Lung (tissue), 12 donors: ENCODE data around the gene CCNT2. TPM values are rescaled to one million over a fixed set of nuclear protein-coding genes. Genes with fewer than 3 reads are reported as not detected.
"Not testable (repeated sequence)": the region's sequence is repeated elsewhere in the genome, so short reads cannot be mapped to it uniquely, and the experiment has no call there.

ENCODE experiments used
- ATAC-seq: fragments of 200-7000 bp; cut with Tn5 transposase; one replicate; pipeline ENCODE4 v1.9.1; 2020; ENCODE audit warnings: moderate number of reproducible peaks; ENCODE audit not compliant: insufficient read depth, low FRiP score
- DNase-seq, 3 donors: peaks; one replicate each; pipeline ENCODE4 v3.0.0-alpha.2; 2013 to 2017
- H3K27ac ChIP-seq, 2 donors: one replicate each; pipeline ENCODE4 v1.5.1; 2013; ENCODE audit warnings: mild to moderate bottlenecking in 2 of 2, moderate library complexity in 2 of 2, control low read depth in 1 of 2, inconsistent platforms in 1 of 2, low read depth in 1 of 2, low read length in 1 of 2
- H3K27me3 ChIP-seq, 3 donors: one replicate each; pipeline ENCODE4 v1.5.1; 2013; ENCODE audit warnings: low read length in 2 of 3; ENCODE audit not compliant: control insufficient read depth in 3 of 3, insufficient read depth in 3 of 3
- H3K36me3 ChIP-seq, 4 donors: one replicate each; pipeline ENCODE4 v1.5.1; 2013; ENCODE audit warnings: low read length in 4 of 4, mild to moderate bottlenecking in 1 of 4, moderate library complexity in 1 of 4; ENCODE audit not compliant: control insufficient read depth in 4 of 4, insufficient read depth in 4 of 4
- H3K4me1 ChIP-seq, 5 donors: one replicate each; pipeline ENCODE4 v1.5.1; 2013; ENCODE audit warnings: low read length in 5 of 5, mild to moderate bottlenecking in 2 of 5, moderate library complexity in 1 of 5; ENCODE audit not compliant: control insufficient read depth in 5 of 5, insufficient read depth in 5 of 5
- H3K4me3 ChIP-seq: one replicate; pipeline ENCODE4 v1.5.1; 2013; ENCODE audit warnings: mild to moderate bottlenecking, control low read depth, moderate library complexity
- H3K9ac ChIP-seq, 2 donors: one replicate each; pipeline ENCODE4 v1.5.1; 2013; ENCODE audit warnings: low read length in 2 of 2, control low read depth in 1 of 2; ENCODE audit not compliant: insufficient read depth in 1 of 2
- H3K9me3 ChIP-seq, 4 donors: one replicate each; pipeline ENCODE4 v1.5.1; 2013; ENCODE audit warnings: low read length in 3 of 4, mild to moderate bottlenecking in 1 of 4, moderate library complexity in 1 of 4; ENCODE audit not compliant: control insufficient read depth in 4 of 4, insufficient read depth in 3 of 4
- CTCF ChIP-seq: IDR thresholded peaks from 2 replicates; pipeline ENCODE4 v1.5.1; 2012; ENCODE audit warnings: mild to moderate bottlenecking; ENCODE audit errors: control extremely low read depth, extremely low read depth
- WGBS, 2 donors: extraction: QIAGEN DNeasy Blood & Tissue Kit; methylation state at CpG; one replicate each; pipeline ENCODE4 v1.1.7; 2013; 5-methylcytosine and 5-hydroxymethylcytosine counted together
- polyA plus RNA-seq, 2 donors: library from polyadenylated mRNA; stranded (reverse); fragments of 200-250 nt; gene quantifications; one replicate each; pipeline ENCODE4 v1.2.1, GENCODE V29; 2013
- total RNA-seq, 2 donors: library from RNA; depleted of rRNA in 1 of 2; stranded (reverse); fragments of >200 nt in 1 of 2; gene quantifications; one replicate each; pipeline ENCODE4 v1.2.1, GENCODE V29; 2014 to 2021
- donor health status: control.
- donor health status: control.
- donor health status: Bipolar disorder and iron deficiency.
- donor health status: healthy.
- donor health status: DM: yes; HTN: yes; CAD: no.

Gene CCNT2
- total and polyA plus RNA-seq, 4 donors, result 10.9 to 83.9 (median 24.8) TPM

GRCh38 chr2:134973241-134974138, 54.9 kb downstream of the CCNT2 start:
- WGBS, 2 donors, result 75 to 90% methylated on average over 2 of the region's 2 CpGs
- no peak for TF ChIP-seq CTCF
- no peak for DNase-seq
- no peaks in the 10 kb centered on the region for H3K36me3 ChIP-seq
- no peaks in the 10 kb centered on the region for H3K27me3 ChIP-seq
- no peaks in the 10 kb centered on the region for H3K4me1 ChIP-seq
- H3K9me3 ChIP-seq, result peaks cover 0 to 7% (median 2%) of the 10 kb centered on the region in 4 donors
- no peak overlapping the region for H3K4me3 ChIP-seq
- no peak overlapping the region for H3K9ac ChIP-seq
- no peak overlapping the region for H3K27ac ChIP-seq
- ATAC-seq, result no peak

- Histone ChIP-seq H3K9ac (no peak overlapping the region), H3K9me3 (peaks cover 0 to 7% (median 2%) of the 10 kb centered on the region in 4 donors), H3K27ac (no peak overlapping the region), H3K27me3 (no peaks in the 10 kb centered on the region), H3K4me1 (no peaks in the 10 kb centered on the region), H3K36me3 (no peaks in the 10 kb centered on the region), H3K4me3 (no peak overlapping the region)
- 92 to 93% methylated on average over 6 of the region's 6 CpGs for WGBS, 2 donors
- ATAC-seq (no peak), DNase-seq (no peak)
- TF ChIP-seq CTCF, result no peak
Observed at GRCh38 chr2:134975281-134976009, 56.8 kb downstream of the CCNT2 start.

- peaks cover 0 to 7% (median 2%) of the 10 kb centered on the region in 4 donors for H3K9me3 ChIP-seq
- no peaks in the 10 kb centered on the region for H3K27me3 ChIP-seq
- no peaks in the 10 kb centered on the region for H3K36me3 ChIP-seq
- H3K4me1 ChIP-seq, result no peaks in the 10 kb centered on the region
- H3K9ac ChIP-seq, result no peak overlapping the region
- 50 to 57% methylated on average over 3 of the region's 3 CpGs for WGBS, 2 donors
- DNase-seq (peak in 2 of 3 donors; percentile 19 to 28), ATAC-seq (no peak)
- H3K27ac ChIP-seq, result no peak overlapping the region
- no peak overlapping the region for H3K4me3 ChIP-seq
- no peak for TF ChIP-seq CTCF
Observed at GRCh38 chr2:134976074-134976702, 57.6 kb downstream of the CCNT2 start.

- H3K27ac ChIP-seq, H3K4me3 ChIP-seq, H3K9me3 ChIP-seq, DNase-seq, H3K4me1 ChIP-seq, H3K36me3 ChIP-seq, H3K27me3 ChIP-seq, H3K9ac ChIP-seq, ATAC-seq: not testable (repeated sequence)
- WGBS, 2 donors, result 90% methylated on average over 4 to 5 of the region's 5 CpGs
Observed at GRCh38 chr2:134977104-134977503, 58.5 kb downstream of the CCNT2 start.
